Urinary bladder (tissue), 4 donors: ENCODE data around the gene APBA2. TPM values are rescaled to one million over a fixed set of nuclear protein-coding genes. Genes with fewer than 3 reads are reported as not detected.
"Not testable (repeated sequence)": the region's sequence is repeated elsewhere in the genome, so short reads cannot be mapped to it uniquely, and the experiment has no call there.

Source experiments
- DNase-seq: peaks from one replicate; pipeline ENCODE4 v3.0.0-alpha.2; 2015; ENCODE audit errors: extremely low spot score
- H3K27ac ChIP-seq: one replicate; pipeline ENCODE4 v1.5.1; 2013; ENCODE audit warnings: low read depth, mild to moderate bottlenecking, moderate library complexity
- H3K36me3 ChIP-seq: one replicate; pipeline ENCODE4 v1.6.1; 2013; ENCODE audit warnings: mild to moderate bottlenecking, moderate library complexity; ENCODE audit not compliant: insufficient read depth
- H3K4me1 ChIP-seq: one replicate; pipeline ENCODE4 v1.6.1; 2013; ENCODE audit warnings: mild to moderate bottlenecking, moderate library complexity; ENCODE audit not compliant: insufficient read depth
- H3K4me3 ChIP-seq: one replicate; pipeline ENCODE4 v1.5.1; 2013; ENCODE audit warnings: low read depth, low read length
- WGBS: extraction: QIAGEN DNeasy Blood & Tissue Kit; methylation state at CpG from one replicate; pipeline ENCODE4 v1.1.7; 2013; 5-methylcytosine and 5-hydroxymethylcytosine counted together
- polyA plus RNA-seq: library from polyadenylated mRNA; stranded (reverse); fragments of 200-250 nt; gene quantifications from one replicate; pipeline ENCODE4 v1.2.3, GENCODE V29; 2013
- total RNA-seq: library from RNA; depleted of rRNA; stranded (reverse); fragments of >200 nt; gene quantifications from one replicate; pipeline ENCODE4 v1.2.3, GENCODE V29; 2014
- donor health status: healthy with polysubstance abuse.
- donor health status: healthy.

Gene APBA2
- total and polyA plus RNA-seq, 2 donors, result 4.2 to 12.8 TPM

DNA sequence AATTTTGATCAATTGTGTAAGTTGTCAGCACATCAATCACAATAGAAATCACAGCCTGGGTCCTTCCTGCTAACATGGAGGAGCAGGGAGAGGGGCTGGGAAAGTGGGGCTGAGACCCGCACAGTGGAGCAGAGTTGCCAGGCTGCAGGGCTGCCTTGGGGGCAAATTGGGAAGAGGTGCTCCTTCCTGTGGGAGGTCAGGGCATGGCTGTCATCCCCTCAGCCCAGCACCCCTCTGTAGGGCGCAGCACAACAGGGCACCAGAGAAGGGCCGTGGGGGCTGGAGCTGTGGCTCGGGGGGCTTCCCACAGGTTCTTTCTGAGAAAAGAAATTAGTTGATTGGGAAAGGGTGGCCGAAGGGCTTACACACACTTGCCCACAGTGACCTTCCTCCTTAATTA lies 257.5 kb downstream of the APBA2 start:
- H3K4me3 ChIP-seq, result no peak overlapping the region
- H3K27ac ChIP-seq, result no peak overlapping the region
- WGBS, result 92% methylated on average over 5 of the region's 5 CpGs
- H3K4me1 ChIP-seq, result no peaks in the 10 kb centered on the region
- H3K36me3 ChIP-seq, result no peaks in the 10 kb centered on the region
- DNase-seq, result no peak

DNA sequence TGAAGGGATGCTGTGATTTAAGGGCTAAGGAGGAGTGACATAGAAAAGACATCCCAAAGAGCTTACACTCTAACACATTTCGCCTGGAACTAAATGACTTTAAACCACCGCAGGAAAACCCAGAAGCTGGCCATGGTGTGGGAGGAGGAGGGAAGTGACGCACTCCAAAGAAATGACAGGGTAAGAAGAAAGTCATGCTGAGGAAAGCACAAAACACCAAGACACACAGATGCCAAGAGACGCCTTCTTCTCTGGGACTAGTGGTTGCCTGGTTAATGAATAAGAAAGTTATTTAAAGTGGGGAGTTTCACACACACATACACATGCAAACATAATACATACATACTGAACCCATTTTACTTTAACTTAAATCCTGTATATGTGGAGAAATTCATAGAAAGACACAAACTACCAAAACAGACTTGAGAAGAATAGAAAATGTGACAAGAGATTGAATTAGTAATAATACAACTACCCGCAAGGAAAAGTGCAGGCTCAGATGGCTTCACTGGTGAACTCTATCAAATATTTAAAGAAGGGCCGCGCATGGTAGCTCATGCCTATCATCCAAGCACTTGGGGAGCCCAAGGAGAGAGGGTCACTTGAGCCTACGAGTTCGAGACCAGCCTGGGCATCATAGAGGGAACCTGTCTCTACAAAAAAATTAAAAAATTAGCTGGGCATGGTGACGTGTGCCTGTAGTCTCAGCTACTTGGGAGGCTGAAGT lies 258.3 kb downstream of the APBA2 start:
- no peak for DNase-seq
- WGBS, result 91% methylated on average over 10 of the region's 10 CpGs
- H3K27ac ChIP-seq, result no peak overlapping the region
- no peak overlapping the region for H3K4me3 ChIP-seq
- no peaks in the 10 kb centered on the region for H3K4me1 ChIP-seq
- H3K36me3 ChIP-seq, result no peaks in the 10 kb centered on the region

GRCh38 chr15:29149738-29150075 lies 263.9 kb downstream of the APBA2 start:
- Histone ChIP-seq H3K4me1 (no peaks in the 10 kb centered on the region), H3K27ac (no peak overlapping the region), H3K36me3 (no peaks in the 10 kb centered on the region), H3K4me3 (no peak overlapping the region)
- no peak for DNase-seq
- WGBS, result 86% methylated on average over 18 of the region's 18 CpGs

GRCh38 chr15:29150515-29151483 lies 265.0 kb downstream of the APBA2 start:
- DNase-seq, result no peak
- WGBS, result 76% methylated on average over 15 of the region's 15 CpGs
- Histone ChIP-seq H3K4me1 (no peaks in the 10 kb centered on the region), H3K36me3 (no peaks in the 10 kb centered on the region), H3K4me3 (no peak overlapping the region), H3K27ac (no peak overlapping the region)

GRCh38 chr15:29151484-29151857 lies 265.7 kb downstream of the APBA2 start:
- no peak overlapping the region for H3K4me3 ChIP-seq
- DNase-seq, result no peak
- WGBS, result 90% methylated on average over 14 of the region's 14 CpGs
- H3K27ac ChIP-seq, result no peak overlapping the region
- H3K36me3 ChIP-seq, result no peaks in the 10 kb centered on the region
- H3K4me1 ChIP-seq, result no peaks in the 10 kb centered on the region

DNA sequence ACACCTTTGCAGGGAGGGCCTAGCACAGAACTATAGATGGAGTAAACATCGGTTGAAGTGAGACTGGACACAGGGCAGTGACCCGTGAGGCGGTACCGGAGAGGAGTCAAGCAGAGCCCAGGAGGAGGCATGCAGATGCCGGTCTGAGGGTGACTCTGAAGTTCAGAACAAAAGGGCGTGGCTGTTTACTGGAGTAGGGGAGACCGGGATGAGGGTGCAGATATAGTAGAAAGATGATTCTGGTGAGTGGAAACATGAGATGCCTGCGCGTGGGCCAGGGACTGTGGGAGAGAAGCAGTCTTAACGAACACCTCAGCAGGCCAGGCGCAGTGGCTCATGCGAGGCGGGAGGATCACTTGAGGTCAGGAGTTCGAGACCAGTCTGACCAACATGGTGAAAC lies 270.7 kb downstream of the APBA2 start:
- Histone ChIP-seq H3K27ac (no peak overlapping the region), H3K36me3 (no peaks in the 10 kb centered on the region), H3K4me1 (no peaks in the 10 kb centered on the region), H3K4me3 (no peak overlapping the region)
- no peak for DNase-seq
- 93% methylated on average over 14 of the region's 14 CpGs for WGBS

DNA sequence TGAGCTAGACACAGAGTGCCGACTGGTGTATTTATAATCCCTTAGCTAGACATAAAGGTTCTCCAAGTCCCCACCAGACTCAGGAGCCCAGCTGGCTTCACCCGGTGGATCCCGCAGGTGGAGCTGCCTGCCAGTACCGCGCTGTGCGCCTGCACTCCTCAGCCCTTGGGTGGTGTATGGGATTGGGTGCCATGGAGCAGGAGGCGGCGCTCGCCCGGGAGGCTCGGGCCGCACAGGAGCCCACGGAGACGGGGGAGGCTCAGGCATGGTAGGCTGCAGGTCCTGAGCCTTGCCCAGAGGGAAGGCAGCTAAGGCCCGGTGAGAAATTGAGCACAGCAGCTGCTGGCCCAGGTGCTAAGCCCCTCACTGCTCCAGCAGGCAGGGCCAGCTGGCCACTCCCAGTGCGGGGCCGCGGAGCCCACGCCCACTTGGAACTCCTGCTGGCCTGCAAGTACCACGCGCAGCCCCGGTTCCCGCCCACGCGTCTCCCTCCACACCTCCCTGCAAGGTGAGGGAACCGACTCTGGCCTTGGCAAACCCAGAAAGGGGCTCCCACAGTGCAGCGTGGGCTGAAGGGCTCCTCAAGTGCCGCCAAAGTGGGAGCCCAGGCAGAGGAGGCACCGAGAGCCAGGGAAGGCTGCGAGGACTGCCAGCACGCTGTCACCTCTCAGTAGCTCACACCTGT lies 274.1 kb downstream of the APBA2 start:
- Histone ChIP-seq H3K27ac (no peak overlapping the region), H3K4me3 (no peak overlapping the region), H3K4me1 (no peaks in the 10 kb centered on the region), H3K36me3 (no peaks in the 10 kb centered on the region)
- no peak for DNase-seq
- WGBS, result 93% methylated on average over 31 of the region's 31 CpGs

DNA sequence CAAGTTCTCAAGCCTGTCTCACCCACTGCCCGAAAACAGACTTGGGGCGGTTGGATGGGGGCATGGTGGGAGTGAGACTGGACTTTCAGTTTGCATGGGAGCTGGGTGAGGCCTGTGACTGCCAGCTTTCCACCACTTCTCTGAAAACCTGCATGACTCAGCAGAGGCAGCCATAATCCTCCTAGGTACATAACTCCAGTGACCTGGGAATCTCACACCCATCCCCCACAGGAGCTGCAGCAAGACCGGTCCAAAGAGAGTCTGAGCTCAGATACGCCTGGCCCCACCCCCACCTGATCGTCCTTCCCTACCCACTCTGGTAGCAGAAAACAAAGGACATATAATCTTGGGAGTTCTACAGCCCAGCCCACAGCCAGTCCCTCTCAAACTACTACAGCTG lies 276.6 kb downstream of the APBA2 start:
- WGBS, result 89% methylated on average over 5 of the region's 5 CpGs

DNA sequence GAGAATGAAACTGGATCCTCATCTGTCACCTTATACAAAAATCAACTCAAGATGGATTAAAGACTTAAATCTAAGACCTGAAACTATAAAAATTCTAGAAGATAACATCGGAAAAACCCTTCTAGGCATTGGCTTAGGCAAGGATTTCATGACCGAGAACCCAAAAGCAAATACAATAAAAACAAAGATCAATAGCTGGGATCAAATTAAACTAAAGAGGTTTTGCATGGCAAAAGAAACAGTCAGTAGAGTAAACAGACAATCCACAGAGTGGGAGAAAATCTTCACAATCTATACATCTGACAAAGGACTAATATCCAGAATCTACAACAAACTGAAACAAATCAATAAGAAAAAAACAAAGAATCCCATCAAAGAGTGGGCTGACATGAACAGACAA lies 281.3 kb downstream of the APBA2 start:
- not testable (repeated sequence) for H3K36me3 ChIP-seq, DNase-seq, H3K4me1 ChIP-seq, H3K27ac ChIP-seq, H3K4me3 ChIP-seq
- WGBS, result 81% methylated on average over 2 of the region's 2 CpGs

More for the DNA sequence above, 276.6 kb downstream of the APBA2 start:
- DNase-seq, result no peak
- H3K36me3 ChIP-seq, result no peaks in the 10 kb centered on the region
- H3K27ac ChIP-seq, result no peak overlapping the region
- no peaks in the 10 kb centered on the region for H3K4me1 ChIP-seq
- no peak overlapping the region for H3K4me3 ChIP-seq

Other genes starting within 250 kb of the APBA2 start
- gene GOLGA8M, start 173.6 kb upstream of the APBA2 start, total RNA-seq, result 2.1 TPM
- gene GOLGA8M, start 173.6 kb upstream of the APBA2 start, polyA plus RNA-seq, result 0.38 TPM
- gene GOLGA6L7, start 37.3 kb upstream of the APBA2 start, total RNA-seq, result not detected
- not detected for gene GOLGA6L7, start 37.3 kb upstream of the APBA2 start, polyA plus RNA-seq